GM13976 (cell line): ENCODE data around the gene POU3F2.

Experiments used
- DNase-seq: peaks from one replicate; pipeline ENCODE4 v3.0.0; 2012; ENCODE audit warnings: low spot score
- in situ Hi-C: fragments of 300-500 bp; cut with MboI; formaldehyde crosslinking; loops from one replicate; pipeline ENCODE4 v1.12.0; 2022; ENCODE audit warnings: low sequenced_read_pairs, mixed read lengths, inconsistent platforms; ENCODE audit not compliant: unreplicated experiment
- TF ChIP-seq, protein P1 (sequence below): IDR thresholded peaks from 2 replicates; pipeline ENCODE4 v1.5.1; 2012; ENCODE audit warnings: borderline replicate concordance, mild to moderate bottlenecking; ENCODE audit not compliant: insufficient read depth; ENCODE audit errors: extremely low read depth, missing control alignments, control extremely low read depth

POU3F2 gene

DNA sequence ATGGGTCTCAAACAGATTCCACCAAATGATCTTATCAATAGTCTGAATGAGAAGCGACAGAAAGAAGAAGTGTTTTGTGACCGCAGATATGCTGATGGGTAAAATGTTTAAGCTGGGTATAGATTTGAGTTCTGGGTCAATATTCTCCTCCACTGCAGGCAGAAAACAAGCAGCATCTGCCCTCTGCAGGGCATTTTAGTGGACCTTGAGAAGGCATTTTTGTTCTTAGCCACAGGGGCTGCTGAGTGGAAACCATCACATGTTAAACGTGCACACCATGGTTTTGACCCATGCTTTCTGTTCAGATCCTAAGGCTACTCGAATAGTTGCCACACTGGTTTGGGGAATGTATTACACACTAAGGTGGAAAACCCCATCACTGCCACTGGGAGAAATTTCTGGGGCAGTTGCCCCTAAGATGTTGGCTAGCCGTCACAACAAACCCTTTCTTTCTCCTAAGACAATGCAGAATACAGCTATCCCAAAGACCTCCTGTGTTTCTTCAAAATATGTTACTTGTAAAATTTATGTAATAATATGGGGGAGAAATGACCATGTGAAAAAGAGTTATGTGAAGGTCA lies 5.5 kb downstream of the POU3F2 start:
- TF ChIP-seq, protein P1, sequence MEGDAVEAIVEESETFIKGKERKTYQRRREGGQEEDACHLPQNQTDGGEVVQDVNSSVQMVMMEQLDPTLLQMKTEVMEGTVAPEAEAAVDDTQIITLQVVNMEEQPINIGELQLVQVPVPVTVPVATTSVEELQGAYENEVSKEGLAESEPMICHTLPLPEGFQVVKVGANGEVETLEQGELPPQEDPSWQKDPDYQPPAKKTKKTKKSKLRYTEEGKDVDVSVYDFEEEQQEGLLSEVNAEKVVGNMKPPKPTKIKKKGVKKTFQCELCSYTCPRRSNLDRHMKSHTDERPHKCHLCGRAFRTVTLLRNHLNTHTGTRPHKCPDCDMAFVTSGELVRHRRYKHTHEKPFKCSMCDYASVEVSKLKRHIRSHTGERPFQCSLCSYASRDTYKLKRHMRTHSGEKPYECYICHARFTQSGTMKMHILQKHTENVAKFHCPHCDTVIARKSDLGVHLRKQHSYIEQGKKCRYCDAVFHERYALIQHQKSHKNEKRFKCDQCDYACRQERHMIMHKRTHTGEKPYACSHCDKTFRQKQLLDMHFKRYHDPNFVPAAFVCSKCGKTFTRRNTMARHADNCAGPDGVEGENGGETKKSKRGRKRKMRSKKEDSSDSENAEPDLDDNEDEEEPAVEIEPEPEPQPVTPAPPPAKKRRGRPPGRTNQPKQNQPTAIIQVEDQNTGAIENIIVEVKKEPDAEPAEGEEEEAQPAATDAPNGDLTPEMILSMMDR: no peak
- in situ Hi-C loops: loop anchor here (25.0 kb wide), 2 partner anchors 272 to 1328 kb away; no protein-coding TSS in a partner anchor
- no peak for DNase-seq

DNA sequence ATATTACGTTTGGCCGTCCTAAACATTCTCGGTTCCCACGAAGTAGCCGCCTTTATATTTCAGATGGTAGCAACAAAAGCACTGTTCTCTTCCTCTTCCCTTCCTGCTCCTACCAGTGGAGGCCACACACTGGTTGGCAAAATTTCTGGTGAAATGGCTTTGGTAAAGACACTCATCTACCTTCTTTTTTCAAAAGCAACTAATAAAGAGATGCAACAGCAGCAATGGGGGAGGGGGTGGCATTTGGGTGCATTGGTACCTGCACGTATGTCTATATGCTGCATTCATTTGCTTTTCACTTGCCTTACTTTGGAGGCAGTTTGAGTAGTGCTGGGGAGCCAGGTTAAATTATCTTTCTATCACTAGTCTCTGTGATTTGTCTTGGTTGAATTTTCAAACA lies 6.0 kb downstream of the POU3F2 start:
- TF ChIP-seq, protein P1: no peak
- no peak for DNase-seq
- in situ Hi-C loops: loop anchor here (25.0 kb wide), 2 partner anchors 272 to 1328 kb away; no protein-coding TSS in a partner anchor

DNA sequence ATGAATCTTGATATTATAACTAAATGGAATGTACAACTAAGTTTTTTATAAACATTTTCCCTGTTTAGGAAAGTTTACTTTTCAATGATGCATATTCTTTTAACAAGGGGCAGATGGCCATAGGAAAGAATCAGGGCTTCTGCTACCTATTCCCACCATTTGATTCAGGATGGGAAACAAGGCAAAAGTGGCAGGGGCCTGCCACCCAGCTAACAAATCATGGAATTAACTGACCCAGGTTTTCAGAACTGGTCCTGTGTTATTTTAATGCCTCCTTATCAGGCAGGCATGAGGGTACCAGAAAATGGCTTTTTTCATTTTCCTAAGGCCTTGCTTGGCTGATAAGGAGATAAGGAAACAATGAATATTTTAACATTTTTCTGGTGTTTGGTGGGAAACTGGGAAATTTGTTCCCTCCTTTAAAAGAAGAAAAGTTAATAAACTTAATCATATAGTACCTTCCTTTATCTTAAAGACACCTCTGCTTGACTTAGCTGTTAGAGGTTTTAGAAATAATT lies 6.7 kb downstream of the POU3F2 start:
- in situ Hi-C loops: loop anchor here (25.0 kb wide), 2 partner anchors 271 to 1329 kb away; no protein-coding TSS in a partner anchor
- no peak for DNase-seq
- TF ChIP-seq, protein P1: no peak

DNA sequence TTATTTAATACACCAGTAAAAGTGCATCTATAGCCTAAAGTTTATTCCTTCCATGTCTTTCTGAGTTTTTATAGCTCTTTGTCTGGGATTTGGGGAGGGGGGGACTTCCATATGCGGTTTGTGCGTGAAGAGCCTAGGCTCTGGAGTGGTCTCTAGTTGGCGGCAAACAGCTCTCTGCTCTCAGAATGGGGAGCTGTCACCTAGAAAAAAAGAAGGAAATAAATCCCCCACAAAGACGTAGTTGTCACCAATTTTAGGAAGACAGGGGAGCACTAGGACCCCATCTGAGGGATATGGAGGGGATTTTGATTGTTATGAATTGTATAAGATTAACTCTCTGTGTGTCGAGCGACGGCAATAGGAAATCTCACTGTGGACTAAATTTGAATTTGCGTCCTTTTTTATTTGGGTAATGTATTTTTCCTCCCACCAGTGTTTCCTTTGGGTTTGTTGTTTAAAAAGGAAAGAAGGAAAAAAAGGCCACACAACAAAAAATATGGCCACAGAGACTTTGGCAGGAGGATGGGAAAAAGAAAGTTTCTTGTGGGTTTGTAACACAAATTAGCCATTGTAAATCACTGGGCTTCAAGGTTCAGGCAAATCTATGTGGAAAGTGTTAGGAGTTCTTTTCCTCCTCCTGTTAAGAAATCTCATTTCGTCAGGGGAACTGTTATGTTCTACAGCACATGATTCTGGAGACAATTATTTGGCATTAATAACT lies 7.4 kb downstream of the POU3F2 start:
- no peak for DNase-seq
- TF ChIP-seq, protein P1: no peak
- in situ Hi-C loops: loop anchor here (25.0 kb wide), 2 partner anchors 271 to 1329 kb away; no protein-coding TSS in a partner anchor

DNA sequence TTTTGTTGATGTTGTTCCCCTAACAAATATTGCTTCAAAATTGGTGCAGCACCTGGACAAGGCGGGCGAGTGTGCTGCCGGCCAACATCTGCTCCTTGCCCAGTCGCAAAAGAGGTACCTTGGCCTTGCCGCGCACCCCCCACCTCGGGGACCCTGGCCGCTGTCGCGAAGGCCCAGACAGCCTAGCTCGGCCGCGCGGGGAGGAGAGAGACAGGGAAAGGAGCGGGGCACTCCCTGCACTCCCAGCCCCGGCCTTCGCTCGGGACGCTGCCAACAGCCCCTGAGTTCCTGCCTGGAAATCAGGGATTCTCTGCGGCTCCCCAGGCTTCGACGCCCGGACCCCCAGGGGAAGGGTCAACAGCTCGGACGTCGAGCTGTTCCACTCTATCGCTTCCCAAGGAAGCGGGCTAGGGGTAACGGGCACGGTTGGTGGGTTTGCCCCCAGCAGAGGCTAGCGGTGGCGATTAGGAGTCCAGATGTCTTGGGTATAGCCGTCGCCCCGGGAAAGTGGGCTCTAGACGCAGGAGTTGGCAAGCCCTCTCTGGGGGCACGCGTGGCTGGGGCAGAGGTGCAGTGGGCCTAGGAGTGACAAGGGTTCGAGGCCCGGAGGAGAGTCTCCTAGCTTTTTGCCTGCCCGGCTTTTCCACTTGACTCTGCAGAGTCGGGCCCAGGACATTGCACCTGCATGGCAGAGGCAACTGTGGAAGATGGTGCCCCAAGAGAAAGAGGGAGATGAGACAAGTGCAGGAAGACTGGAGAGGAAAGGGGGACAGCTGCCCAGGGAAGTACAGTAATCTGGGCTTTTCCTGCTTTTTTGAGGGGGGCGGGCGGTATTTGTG lies 8.2 kb downstream of the POU3F2 start:
- in situ Hi-C loops: loop anchor here (25.0 kb wide), 2 partner anchors 270 to 1330 kb away; no protein-coding TSS in a partner anchor
- no peak for DNase-seq
- TF ChIP-seq, protein P1: no peak

DNA sequence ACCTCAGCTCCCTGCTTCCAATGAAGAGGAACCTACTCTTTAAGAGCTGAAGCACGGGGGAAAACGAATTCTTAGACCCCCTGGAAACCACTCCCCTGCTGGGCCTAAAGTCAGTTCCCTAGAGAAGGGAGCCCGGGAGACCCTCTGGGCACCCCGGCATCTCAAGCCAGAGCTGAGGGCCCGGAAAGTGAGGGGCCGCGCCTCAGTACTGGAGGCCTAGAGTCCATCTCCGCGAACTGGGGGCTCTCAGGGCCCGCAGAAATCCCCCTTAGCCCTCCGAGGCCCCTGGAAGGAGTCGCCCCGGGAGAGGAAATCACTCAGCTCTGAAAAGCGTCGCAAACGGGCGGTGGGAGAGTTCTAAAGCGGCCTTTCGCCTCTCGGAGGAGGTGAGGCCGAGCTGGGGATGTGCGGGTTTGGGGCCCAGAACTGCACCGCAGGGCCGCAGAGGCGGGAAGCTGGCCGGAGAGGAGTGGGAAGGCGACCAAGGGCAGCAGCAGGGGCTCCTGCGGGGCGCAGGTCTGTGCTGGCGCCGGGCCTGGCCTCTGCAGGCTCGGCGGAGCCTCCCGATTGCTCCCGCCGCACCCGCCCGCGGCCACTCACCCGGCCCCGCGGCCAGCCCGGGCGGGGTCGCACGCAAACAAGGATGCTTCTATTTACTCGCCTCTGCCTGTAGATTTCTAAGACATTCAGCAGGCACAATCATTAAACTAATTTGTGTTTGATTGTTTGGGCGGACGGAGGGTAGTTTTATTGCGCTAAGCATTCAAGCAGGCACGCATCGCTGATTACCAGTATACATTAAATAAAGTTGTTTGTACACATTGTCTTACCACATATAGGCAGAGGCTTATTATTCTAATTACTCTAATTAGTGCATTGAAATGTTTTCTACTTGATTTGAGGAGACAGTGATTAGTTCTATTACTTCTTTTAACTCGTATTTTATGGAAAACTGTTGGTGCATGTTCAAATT lies 9.2 kb downstream of the POU3F2 start:
- in situ Hi-C loops: loop anchor here (25.0 kb wide), 2 partner anchors 269 to 1331 kb away; no protein-coding TSS in a partner anchor
- TF ChIP-seq, protein P1: no peak
- DNase-seq: peak; percentile 32
